GM12878 (cell line): ENCODE measurements around the gene BCKDK. TPM values are rescaled to one million over a fixed set of nuclear protein-coding genes. Genes with fewer than 3 reads are reported as not detected.

ENCODE experiments used
- BACH1 ChIP-seq: fragments of 450-650 bp; IDR thresholded peaks from 2 replicates; pipeline ENCODE4 v1.6.1; 2017; ENCODE audit warnings: mild to moderate bottlenecking, borderline replicate concordance
- HCFC1 ChIP-seq: fragments of 150-350 bp; IDR thresholded peaks from 2 replicates; pipeline ENCODE4 v1.6.1; 2014; ENCODE audit warnings: low read length
- IRF4 ChIP-seq: IDR thresholded peaks from 2 replicates; pipeline ENCODE4 v1.6.1; 2011; ENCODE audit warnings: low read depth, low read length
- MAX ChIP-seq: IDR thresholded peaks from 2 replicates; pipeline ENCODE4 v1.6.1; 2012; ENCODE audit warnings: low read depth, low read length, improper control_type of control experiment
- RELA ChIP-seq: fragments of 450-650 bp; IDR thresholded peaks from 2 replicates; pipeline ENCODE4 v1.8.0; 2014; ENCODE audit warnings: borderline replicate concordance; ENCODE audit not compliant: partially characterized antibody
- SIN3A ChIP-seq: IDR thresholded peaks from 2 replicates; pipeline ENCODE4 v1.6.1; 2012; ENCODE audit warnings: low read depth, low read length, improper control_type of control experiment
- SIX5 ChIP-seq: IDR thresholded peaks from 2 replicates; pipeline ENCODE4 v1.6.1; 2011; ENCODE audit warnings: mild to moderate bottlenecking, low read depth, low read length, moderate library complexity; ENCODE audit not compliant: severe bottlenecking
- SKIL ChIP-seq: fragments of 450-650 bp; IDR thresholded peaks from 2 replicates; pipeline ENCODE4 v1.6.1; 2017; ENCODE audit warnings: mild to moderate bottlenecking, low read depth, inconsistent platforms; ENCODE audit not compliant: poor library complexity, severe bottlenecking
- SMAD5 ChIP-seq: IDR thresholded peaks from 2 replicates; pipeline ENCODE4 v1.6.1; 2016; ENCODE audit warnings: antibody characterized with exemption, low read depth
- TBL1XR1 ChIP-seq: IDR thresholded peaks from 2 replicates; pipeline ENCODE4 v1.6.1; 2012; ENCODE audit warnings: low read depth, low read length, improper control_type of control experiment
- ZBED1 ChIP-seq: IDR thresholded peaks from 2 replicates; pipeline ENCODE4 v1.6.1; 2016; ENCODE audit warnings: borderline replicate concordance
- ZBTB11 ChIP-seq: fragments of 450-650 bp; formaldehyde crosslinking; IDR thresholded peaks from 2 replicates; pipeline ENCODE4 v1.5.0; 2022; ENCODE audit warnings: mild to moderate bottlenecking, missing genetic modification characterization
- ZNF207 ChIP-seq: fragments of 450-650 bp; IDR thresholded peaks from 2 replicates; pipeline ENCODE4 v1.6.1; 2014; ENCODE audit warnings: antibody characterized with exemption, mild to moderate bottlenecking, borderline replicate concordance
- ZNF217 ChIP-seq: fragments of 450-650 bp; IDR thresholded peaks from 2 replicates; pipeline ENCODE4 v1.6.1; 2017; ENCODE audit warnings: antibody characterized with exemption, mild to moderate bottlenecking
- ZNF592 ChIP-seq: fragments of 450-650 bp; IDR thresholded peaks from 2 replicates; pipeline ENCODE4 v1.6.1; 2017; ENCODE audit warnings: mild to moderate bottlenecking, moderate library complexity
- polyA plus RNA-seq, 11 experiments: library from polyadenylated mRNA; depleted of rRNA in 4 of 11; unstranded in 6 of 11; stranded (reverse) in 5 of 11; fragments of >200 nt; fragmentation: Nextera tagmentation in 4 of 11; fragmentation: Illumina TruSeq in 1 of 11; extraction: Ambion mirVana in 4 of 11; extraction: Trizol in 1 of 11; gene quantifications; 1 replicate in 1 of 11; 2 replicates in 10 of 11; pipeline versions ENCODE4 v1.2.1 to v1.2.3, GENCODE V29; 2011 to 2016; ENCODE audit warnings: inconsistent platforms in 2 of 11, missing spikeins in 2 of 11, low read depth in 1 of 11
- total RNA-seq, 4 experiments: library from RNA; depleted of rRNA in 3 of 4; stranded (reverse); fragments of >200 nt in 3 of 4; fragmentation: Illumina TruSeq in 1 of 4; extraction: Trizol in 1 of 4; gene quantifications; 2 replicates each; pipeline versions ENCODE4 v1.2.1 to v1.2.3, GENCODE V29; 2013 to 2021

Gene BCKDK
- total and polyA plus RNA-seq, 10 of the 15 experiments (the other 5 are each of a cell fraction or from before 2014, with no cell fraction given), result 0.68 to 56.6 (median 32.8) TPM

- TF ChIP-seq ZNF592, result peak; percentile 99
- TF ChIP-seq SIN3A, result peak; percentile 71
- peak; percentile 10; the same call in 1 of the 2 replicates for TF ChIP-seq MAX
- TF ChIP-seq BACH1, result peak; percentile 32; the same call in 1 of the 2 replicates
- peak; percentile 72 for TF ChIP-seq SIX5
- TF ChIP-seq HCFC1, result peak; percentile 90
- peak; percentile 66 for TF ChIP-seq RELA
- TF ChIP-seq TBL1XR1, result no peak
- peak; percentile 71 for TF ChIP-seq ZBED1
- peak; percentile 88 for TF ChIP-seq ZBTB11 (CRISPR knock-in tag)
- 0 out of 2 replicates have a peak, but pooled peaks have one; percentile 30 for TF ChIP-seq IRF4
- TF ChIP-seq ZNF217, result no peak
- TF ChIP-seq SKIL, result peak; percentile 41
- TF ChIP-seq ZNF207, result no peak; the same call in 1 of the 2 replicates
- TF ChIP-seq SMAD5, result peak; percentile 85; the same call in 1 of the 2 replicates
Observed at GRCh38 chr16:31073970-31074813, 34.0 kb upstream of the BCKDK start, which contains the start of the genes ZNF646 and ZNF668 (continued).
